PC-3 (cell line): ENCODE results near the gene COLEC11.

Experiments used
- CTCF ChIP-seq: fragments of 300-600 bp; sonication (generic); conservative IDR thresholded peaks from 2 replicates; pipeline ENCODE4 v1.5.1; 2017; ENCODE audit warnings: antibody characterized with exemption, low read depth, mild to moderate bottlenecking, low read length
- EZH2 ChIP-seq: fragments of 300-600 bp; sonication (generic); IDR thresholded peaks from one replicate; pipeline ENCODE4 v1.6.1; 2017; ENCODE audit warnings: antibody characterized with exemption, mild to moderate bottlenecking, low read length; ENCODE audit not compliant: unreplicated experiment

- TF ChIP-seq EZH2 (no peak), CTCF (no peak)
These were observed 16.1 kb downstream of the COLEC11 start for GRCh38 chr2:3610881-3611505.
